Peyer's patch (tissue), 4 donors: ENCODE results near the gene HPD. TPM values are rescaled to one million over a fixed set of nuclear protein-coding genes. Genes with fewer than 3 reads are reported as not detected.

Source experiments
- DNase-seq, 3 donors: peaks; one replicate each; pipeline ENCODE4 v3.0.0-alpha.2; 2017 to 2019
- H3K27ac ChIP-seq, 4 donors: fragments of 200-600 bp; sonication (generic); one replicate each; pipeline ENCODE4 v1.5.1; 2016 to 2019
- H3K27me3 ChIP-seq, 2 donors: fragments of 200-600 bp; sonication (generic); one replicate each; pipeline ENCODE4 v1.5.1; 2019
- H3K36me3 ChIP-seq, 3 donors: fragments of 200-600 bp; sonication (generic); one replicate each; pipeline ENCODE4 v1.5.1; 2016 to 2019
- H3K4me1 ChIP-seq, 4 donors: fragments of 200-600 bp; sonication (generic); one replicate each; pipeline ENCODE4 v1.5.1; 2016 to 2019
- H3K4me3 ChIP-seq, 4 donors: fragments of 200-600 bp; sonication (generic); 1 replicate in 3 of 4; 2 replicates in 1 of 4; pipeline ENCODE4 v1.5.1; 2016 to 2019; ENCODE audit warnings: mild to moderate bottlenecking in 1 of 4
- H3K9me3 ChIP-seq, 4 donors: fragments of 200-600 bp; sonication (generic); one replicate each; pipeline ENCODE4 v1.5.1; 2016 to 2019; ENCODE audit warnings: mild to moderate bottlenecking in 1 of 4
- CTCF ChIP-seq, 6 experiments: fragments of 450-650 bp in 4 of 6; fragments of 200-600 bp in 2 of 6; sonication (generic) in 1 of 6; IDR thresholded peaks; one replicate each; pipeline ENCODE4 v1.5.1; 2017 to 2019; ENCODE audit warnings: antibody characterized with exemption in 6 of 6, mild to moderate bottlenecking in 3 of 6, moderate library complexity in 1 of 6
- POLR2A ChIP-seq, 2 donors: fragments of 450-650 bp; IDR thresholded peaks; one replicate each; pipeline ENCODE4 v1.5.1; 2017; ENCODE audit warnings: antibody characterized with exemption in 2 of 2, mild to moderate bottlenecking in 2 of 2, moderate library complexity in 2 of 2
- total RNA-seq, 4 donors: library from RNA; depleted of rRNA; stranded (reverse); fragments of >200 nt; gene quantifications; one replicate each; pipeline ENCODE4 v1.1.0, GENCODE V29; 2016

Gene HPD
- total RNA-seq, 4 donors from 2014 or later, result not detected

GRCh38 chr12:121837680-121838079 lies 21.0 kb downstream of the HPD start:
- Histone ChIP-seq H3K4me1 (peaks cover 0 to 6% (median 4%) of the 10 kb centered on the region in 4 donors), H3K4me3 (no peak overlapping the region)
- TF ChIP-seq POLR2A (IDR thresholded peaks at IDR 0.05) (no peak), CTCF (IDR thresholded peaks at IDR 0.05) (no peak)

GRCh38 chr12:121831571-121832245 lies 27.0 kb downstream of the HPD start:
- H3K27ac ChIP-seq, result no peak overlapping the region
- TF ChIP-seq CTCF (IDR thresholded peaks at IDR 0.05), result no peak
- TF ChIP-seq POLR2A (IDR thresholded peaks at IDR 0.05), result no peak

More at GRCh38 chr12:121837680-121838079, 21.0 kb downstream of the HPD start:
- H3K36me3 ChIP-seq, result no peaks in the 10 kb centered on the region
- no peak overlapping the region for H3K27ac ChIP-seq
- DNase-seq, result no peak
- no peaks in the 10 kb centered on the region for H3K9me3 ChIP-seq
- no peaks in the 10 kb centered on the region for H3K27me3 ChIP-seq

GRCh38 chr12:121830588-121831265 lies 27.9 kb downstream of the HPD start:
- Histone ChIP-seq H3K4me3 (no peak overlapping the region), H3K4me1 (no peaks in the 10 kb centered on the region), H3K9me3 (no peaks in the 10 kb centered on the region), H3K36me3 (peaks cover 0 to 68% (median 0%) of the 10 kb centered on the region in 3 donors), H3K27ac (no peak overlapping the region), H3K27me3 (no peaks in the 10 kb centered on the region)
- TF ChIP-seq CTCF (IDR thresholded peaks at IDR 0.05) (no peak), POLR2A (IDR thresholded peaks at IDR 0.05) (no peak)
- DNase-seq, result no peak

More at GRCh38 chr12:121831571-121832245, 27.0 kb downstream of the HPD start:
- no peak for DNase-seq
- H3K36me3 ChIP-seq, result peaks cover 0 to 58% (median 0%) of the 10 kb centered on the region in 3 donors
- H3K4me1 ChIP-seq, result no peaks in the 10 kb centered on the region
- no peaks in the 10 kb centered on the region for H3K9me3 ChIP-seq
- H3K27me3 ChIP-seq, result no peaks in the 10 kb centered on the region
- H3K4me3 ChIP-seq, result no peak overlapping the region

GRCh38 chr12:121830134-121830533 lies 28.5 kb downstream of the HPD start:
- no peak for DNase-seq
- TF ChIP-seq CTCF (IDR thresholded peaks at IDR 0.05), result no peak
- no peak for TF ChIP-seq POLR2A (IDR thresholded peaks at IDR 0.05)
- Histone ChIP-seq H3K4me3 (no peak overlapping the region), H3K36me3 (peaks cover 0 to 74% (median 0%) of the 10 kb centered on the region in 3 donors), H3K27me3 (no peaks in the 10 kb centered on the region), H3K27ac (no peak overlapping the region), H3K9me3 (no peaks in the 10 kb centered on the region), H3K4me1 (no peaks in the 10 kb centered on the region)

GRCh38 chr12:121829250-121829918 lies 29.3 kb downstream of the HPD start:
- no peak for DNase-seq
- H3K36me3 ChIP-seq, result peaks cover 0 to 81% (median 0%) of the 10 kb centered on the region in 3 donors
- no peaks in the 10 kb centered on the region for H3K27me3 ChIP-seq
- TF ChIP-seq POLR2A (IDR thresholded peaks at IDR 0.05), result no peak
- no peaks in the 10 kb centered on the region for H3K9me3 ChIP-seq
- H3K27ac ChIP-seq, result no peak overlapping the region
- no peaks in the 10 kb centered on the region for H3K4me1 ChIP-seq
- H3K4me3 ChIP-seq, result no peak overlapping the region

- TF ChIP-seq POLR2A (IDR thresholded peaks at IDR 0.05) (no peak), CTCF (IDR thresholded peaks at IDR 0.05) (no peak)
- H3K36me3 ChIP-seq, result peaks cover 0 to 87% (median 0%) of the 10 kb centered on the region in 3 donors
- H3K27ac ChIP-seq, result no peak overlapping the region
- H3K27me3 ChIP-seq, result no peaks in the 10 kb centered on the region
- H3K4me1 ChIP-seq, result no peaks in the 10 kb centered on the region
- H3K9me3 ChIP-seq, result no peaks in the 10 kb centered on the region
- DNase-seq, result no peak
- no peak overlapping the region for H3K4me3 ChIP-seq
These were observed 29.8 kb downstream of the HPD start for GRCh38 chr12:121828826-121829225.
